HEK293T (cell line): ENCODE measurements around the gene CAPN11.

ENCODE experiments used
- FOXM1 ChIP-seq: fragments of 450-650 bp; IDR thresholded peaks from 2 replicates; pipeline ENCODE4 v1.6.1; 2017; ENCODE audit warnings: mild to moderate bottlenecking, borderline replicate concordance
- NFRKB ChIP-seq: fragments of 450-650 bp; IDR thresholded peaks from 2 replicates; pipeline ENCODE4 v1.6.1; 2016; ENCODE audit warnings: mild to moderate bottlenecking, moderate library complexity

DNA sequence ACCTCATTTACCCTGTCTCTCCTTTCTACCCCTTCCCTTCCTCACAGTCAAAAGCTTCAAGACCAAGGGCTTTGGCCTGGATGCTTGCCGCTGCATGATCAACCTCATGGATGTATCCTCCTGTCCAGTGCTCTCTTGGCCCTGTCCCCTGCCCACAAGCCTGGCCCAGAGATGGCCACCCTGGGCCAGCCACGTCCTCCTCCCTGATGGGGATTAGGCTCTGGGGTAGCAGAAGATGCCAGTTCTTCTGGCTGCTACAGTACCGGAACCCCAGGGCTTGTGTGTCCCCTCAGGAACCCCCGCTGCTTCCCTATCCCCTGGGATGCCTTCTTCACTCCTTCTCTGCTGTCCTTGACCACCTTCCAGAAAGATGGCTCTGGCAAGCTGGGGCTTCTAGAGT lies 22.3 kb downstream of the CAPN11 start:
- no peak for TF ChIP-seq FOXM1
- TF ChIP-seq NFRKB, result no peak
